Measurements from ENCODE around the gene KLHL33.

KLHL33 gene

DNA sequence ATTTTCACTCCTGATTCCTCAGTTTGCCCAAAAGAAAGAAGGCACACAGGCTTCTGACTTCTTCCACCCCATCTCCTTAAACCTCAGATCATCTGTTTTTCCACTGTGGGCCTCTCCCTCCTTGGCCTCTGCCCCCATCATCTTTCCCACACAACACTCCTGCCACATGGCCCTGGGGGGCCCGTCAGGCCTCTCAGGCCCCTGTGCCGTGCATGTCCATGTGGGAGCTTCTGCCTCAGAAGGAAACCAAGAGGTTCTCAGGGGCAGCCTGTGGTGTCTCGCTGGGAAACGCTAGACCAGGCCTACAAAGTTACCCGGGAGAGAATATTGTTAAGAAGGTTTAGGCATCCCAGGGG, 8.0 kb downstream of the KLHL33 start:
- DNase-seq (ENCODE audit: insufficient read length, low spot score) (no peak), FAIRE-seq (no peak)
- TF ChIP-seq TAF1 (IDR thresholded peaks at IDR 0.05; ENCODE audit: low read depth, low read length): no peak
- no peak for TF ChIP-seq POLR2AphosphoS5 (IDR thresholded peaks at IDR 0.05; ENCODE audit: low read depth, low read length)

DNA sequence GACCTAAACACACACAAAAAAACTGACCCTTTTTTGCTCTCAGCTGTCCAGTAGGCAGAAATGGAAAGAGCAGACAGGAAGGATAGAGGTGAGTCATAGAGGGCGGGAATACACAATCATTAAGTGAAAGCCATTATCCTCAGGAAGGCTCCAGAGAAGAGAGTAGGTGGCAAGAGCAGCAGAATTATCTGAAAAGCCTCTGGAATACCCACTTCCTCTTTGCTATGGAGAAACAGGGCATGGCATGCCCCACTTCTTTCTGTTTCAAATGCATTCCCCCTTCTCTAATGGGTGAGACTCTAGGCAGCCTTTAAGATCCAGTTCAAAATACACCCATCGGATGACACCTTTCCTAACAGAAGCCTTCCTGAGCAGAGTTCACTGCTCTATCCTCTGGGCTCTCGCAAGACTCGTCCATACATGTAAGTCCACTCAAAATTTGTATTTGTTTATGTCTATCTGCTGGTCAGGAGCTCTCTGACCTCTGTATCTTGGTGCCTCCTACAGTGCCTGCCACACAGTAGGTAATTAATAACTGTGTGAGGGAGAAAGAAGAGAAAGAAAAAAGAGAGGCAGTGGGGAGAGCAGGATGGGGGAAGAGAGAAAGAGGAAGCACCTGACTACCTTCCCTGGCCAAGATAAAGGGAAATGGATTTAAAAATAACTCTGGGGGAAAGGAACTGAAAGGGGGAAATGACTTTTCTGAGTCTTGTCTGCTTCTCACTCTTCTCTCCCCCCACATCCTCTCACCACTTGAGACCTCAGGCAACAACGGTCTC, 8.5 kb downstream of the KLHL33 start:
- peak; percentile 58 for DNase-seq (ENCODE audit: insufficient read length, low spot score)
- TF ChIP-seq SPI1 (IDR thresholded peaks at IDR 0.05; ENCODE audit: low read depth, low read length) (peak; percentile 96), PAX5 (IDR thresholded peaks at IDR 0.05; ENCODE audit: insufficient read depth, low read length, severe bottlenecking) (no peak), TAF1 (IDR thresholded peaks at IDR 0.05; ENCODE audit: low read depth, low read length) (no peak), POLR2A (IDR thresholded peaks at IDR 0.05; ENCODE audit: low read depth, low read length) (no peak)
- FAIRE-seq: peak; percentile 94

DNA sequence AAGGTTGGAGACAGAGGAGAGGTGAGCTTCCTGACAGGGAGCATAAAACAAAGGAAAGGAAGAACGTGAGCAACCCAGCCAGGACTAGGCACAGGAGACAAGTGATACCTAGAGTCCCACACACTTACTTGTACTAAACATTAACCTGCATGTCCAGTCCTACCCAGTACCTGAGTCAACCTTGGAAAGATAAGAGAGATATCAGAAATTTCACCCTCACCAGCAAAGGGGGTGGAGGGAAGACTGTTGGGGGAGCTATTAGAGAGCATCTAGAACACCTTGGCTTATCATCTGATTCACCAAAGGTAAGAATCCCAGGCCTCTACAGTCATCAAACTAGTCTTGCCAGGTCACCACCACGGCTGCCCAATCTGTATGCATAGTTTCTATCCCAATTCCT, 11.1 kb downstream of the KLHL33 start:
- FAIRE-seq: no peak
- DNase-seq (ENCODE audit: insufficient read length, low spot score): no peak
- TF ChIP-seq SPI1 (IDR thresholded peaks at IDR 0.05; ENCODE audit: low read depth, low read length) (no peak), POLR2A (IDR thresholded peaks at IDR 0.05; ENCODE audit: low read depth, low read length) (no peak)

DNA sequence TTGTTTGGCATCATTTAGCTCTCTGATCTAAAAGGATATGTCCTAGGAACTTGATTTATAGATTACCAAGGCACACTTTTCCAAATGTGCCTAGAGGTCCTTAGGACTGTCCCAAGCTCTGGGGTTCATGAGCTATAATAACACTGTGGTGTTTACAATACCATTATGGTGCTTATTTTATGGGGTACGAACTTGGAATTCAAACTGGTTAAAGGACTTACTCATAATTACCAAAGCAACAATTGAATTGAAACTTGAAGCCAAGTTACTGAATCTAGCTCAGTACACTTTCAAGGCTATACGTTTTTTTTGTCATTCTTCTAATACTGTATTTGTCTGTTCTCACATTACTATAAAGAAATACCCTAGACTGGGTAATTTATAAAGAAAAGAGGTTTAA, 13.1 kb downstream of the KLHL33 start:
- DNase-seq (ENCODE audit: insufficient read length, low spot score) (no peak), FAIRE-seq (no peak)
- TF ChIP-seq POU2F2 (IDR thresholded peaks at IDR 0.05; ENCODE audit: low read depth, low read length): no peak
- no peak for TF ChIP-seq POLR2A (IDR thresholded peaks at IDR 0.05; ENCODE audit: low read depth, low read length)
- TF ChIP-seq SPI1 (IDR thresholded peaks at IDR 0.05; ENCODE audit: low read depth, low read length): no peak
- TF ChIP-seq PAX5 (IDR thresholded peaks at IDR 0.05; ENCODE audit: insufficient read depth, low read length, severe bottlenecking): no peak

DNA sequence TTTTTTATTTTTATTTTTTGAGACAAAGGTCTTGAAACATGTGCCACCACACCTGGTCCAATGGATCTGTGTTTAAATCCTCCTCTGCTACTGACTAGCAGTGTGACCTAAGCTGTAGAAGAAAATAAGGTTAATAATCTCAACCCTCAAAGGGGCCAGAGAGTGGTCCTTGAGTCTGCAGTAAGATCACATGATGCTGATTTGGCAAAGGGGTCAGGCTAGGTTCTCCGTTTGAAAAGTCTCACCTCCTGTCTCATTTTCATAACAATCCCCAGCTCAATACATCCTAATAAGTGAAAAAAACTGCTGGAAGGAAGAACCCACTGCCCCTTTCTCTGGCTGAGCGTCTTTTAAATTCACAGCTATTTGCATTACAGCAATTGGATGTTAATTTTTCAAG, 14.7 kb downstream of the KLHL33 start:
- no peak for DNase-seq (ENCODE audit: insufficient read length, low spot score)
- no peak for FAIRE-seq
- TF ChIP-seq PAX5 (IDR thresholded peaks at IDR 0.05; ENCODE audit: insufficient read depth, low read length, severe bottlenecking) (no peak), SPI1 (IDR thresholded peaks at IDR 0.05; ENCODE audit: low read depth, low read length) (no peak), POU2F2 (IDR thresholded peaks at IDR 0.05; ENCODE audit: low read depth, low read length) (no peak), POLR2A (IDR thresholded peaks at IDR 0.05; ENCODE audit: low read depth, low read length) (no peak), TAF1 (IDR thresholded peaks at IDR 0.05; ENCODE audit: low read depth, low read length) (no peak), POLR2AphosphoS5 (IDR thresholded peaks at IDR 0.05; ENCODE audit: low read depth, low read length) (no peak)

DNA sequence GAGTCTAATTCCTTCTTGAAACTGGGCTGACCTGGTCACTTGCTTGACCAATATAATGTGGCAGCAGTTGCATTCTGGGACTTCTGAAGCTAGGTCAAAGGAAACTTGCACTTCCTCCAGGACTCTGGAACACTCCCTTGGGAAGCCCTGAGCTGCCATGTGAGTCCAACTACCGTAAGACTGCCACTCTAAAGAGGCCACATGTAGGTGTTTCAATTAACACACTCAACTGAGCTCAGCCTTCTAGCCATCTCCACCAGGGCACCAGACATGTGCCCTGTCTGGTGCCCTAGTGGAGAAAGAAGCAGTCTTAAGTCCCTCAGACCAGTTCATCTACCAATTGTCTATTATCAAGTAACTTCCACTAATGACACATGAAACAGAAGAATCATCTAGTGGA, 16.5 kb downstream of the KLHL33 start:
- FAIRE-seq: no peak
- no peak for TF ChIP-seq POU2F2 (IDR thresholded peaks at IDR 0.05; ENCODE audit: low read depth, low read length)
- no peak for DNase-seq (ENCODE audit: insufficient read length, low spot score)

DNA sequence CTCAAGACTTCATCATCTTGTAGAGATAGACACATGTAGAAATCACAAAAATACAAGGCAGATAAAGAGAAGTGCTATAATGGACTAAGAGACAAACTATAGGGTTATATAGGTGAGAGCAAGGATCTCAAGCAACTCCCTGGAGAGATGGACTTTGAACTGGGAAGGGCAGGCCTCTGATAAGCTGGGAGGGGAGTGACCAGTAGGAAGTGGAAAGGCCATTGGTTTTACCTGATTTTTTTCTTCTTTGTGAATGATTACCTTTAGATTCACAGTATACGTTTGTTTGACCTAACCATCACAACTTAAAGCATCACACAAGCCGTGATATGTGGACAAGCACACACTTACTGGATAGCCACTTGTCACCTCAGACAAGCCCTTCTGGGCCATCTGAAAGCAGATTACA, 17.5 kb downstream of the KLHL33 start:
- no peak for TF ChIP-seq POLR2AphosphoS5 (IDR thresholded peaks at IDR 0.05; ENCODE audit: low read depth, low read length)
- TF ChIP-seq POU2F2 (IDR thresholded peaks at IDR 0.05; ENCODE audit: low read depth, low read length): no peak
- no peak for TF ChIP-seq SPI1 (IDR thresholded peaks at IDR 0.05; ENCODE audit: low read depth, low read length)
- TF ChIP-seq PAX5 (IDR thresholded peaks at IDR 0.05; ENCODE audit: insufficient read depth, low read length, severe bottlenecking): no peak
- no peak for TF ChIP-seq TAF1 (IDR thresholded peaks at IDR 0.05; ENCODE audit: low read depth, low read length)
- TF ChIP-seq POLR2A (IDR thresholded peaks at IDR 0.05; ENCODE audit: low read depth, low read length): no peak
- FAIRE-seq: no peak
- no peak for DNase-seq (ENCODE audit: insufficient read length, low spot score)

DNA sequence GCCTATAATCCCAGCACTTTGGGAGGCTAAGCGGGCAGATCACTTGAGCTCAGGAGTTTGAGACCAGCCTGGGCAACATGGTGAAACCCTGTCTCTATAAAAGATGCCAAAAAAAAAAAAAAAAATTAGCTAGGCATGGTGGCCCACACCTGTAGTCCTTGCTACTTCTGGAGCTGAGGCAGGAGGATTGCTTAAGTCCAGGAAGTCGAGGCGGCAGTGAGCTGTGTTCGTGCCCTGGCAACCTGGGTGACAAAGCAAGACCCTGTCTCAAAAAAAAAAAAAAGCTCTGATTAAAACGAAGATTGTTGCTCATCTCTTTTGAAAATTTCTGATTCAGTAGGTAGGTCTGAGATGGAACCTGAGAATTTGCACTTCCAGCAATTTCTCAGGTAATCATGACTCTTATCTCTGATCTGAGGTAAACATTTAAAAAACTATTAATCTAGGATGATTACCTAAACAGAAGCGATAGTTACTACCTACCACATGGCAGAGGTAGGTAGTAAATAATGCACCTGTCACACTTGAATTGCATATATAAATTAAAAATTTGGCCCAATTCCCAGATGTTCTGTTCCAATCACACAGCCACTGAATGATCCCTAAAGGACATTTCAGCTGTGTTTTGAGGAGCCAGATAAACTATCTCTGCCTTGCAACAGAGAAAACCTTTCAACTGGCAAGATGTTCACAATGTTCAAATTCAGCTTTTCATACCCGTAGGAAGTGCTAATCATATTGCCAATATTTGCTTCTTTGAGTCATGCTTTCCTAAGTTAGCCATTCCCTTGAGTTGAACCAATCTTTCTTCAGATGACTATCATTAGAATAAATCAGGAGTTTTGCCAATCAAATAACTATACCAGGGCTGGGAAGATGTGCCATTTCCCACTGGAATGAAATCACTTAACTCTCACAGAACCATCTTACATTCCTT, 18.4 kb downstream of the KLHL33 start:
- TF ChIP-seq TAF1 (IDR thresholded peaks at IDR 0.05; ENCODE audit: low read depth, low read length) (no peak), POU2F2 (IDR thresholded peaks at IDR 0.05; ENCODE audit: low read depth, low read length) (no peak), PAX5 (IDR thresholded peaks at IDR 0.05; ENCODE audit: insufficient read depth, low read length, severe bottlenecking) (no peak), POLR2AphosphoS5 (IDR thresholded peaks at IDR 0.05; ENCODE audit: low read depth, low read length) (no peak), SPI1 (IDR thresholded peaks at IDR 0.05; ENCODE audit: low read depth, low read length) (no peak), POLR2A (IDR thresholded peaks at IDR 0.05; ENCODE audit: low read depth, low read length) (no peak)
- FAIRE-seq: no peak
- no peak for DNase-seq (ENCODE audit: insufficient read length, low spot score)

DNA sequence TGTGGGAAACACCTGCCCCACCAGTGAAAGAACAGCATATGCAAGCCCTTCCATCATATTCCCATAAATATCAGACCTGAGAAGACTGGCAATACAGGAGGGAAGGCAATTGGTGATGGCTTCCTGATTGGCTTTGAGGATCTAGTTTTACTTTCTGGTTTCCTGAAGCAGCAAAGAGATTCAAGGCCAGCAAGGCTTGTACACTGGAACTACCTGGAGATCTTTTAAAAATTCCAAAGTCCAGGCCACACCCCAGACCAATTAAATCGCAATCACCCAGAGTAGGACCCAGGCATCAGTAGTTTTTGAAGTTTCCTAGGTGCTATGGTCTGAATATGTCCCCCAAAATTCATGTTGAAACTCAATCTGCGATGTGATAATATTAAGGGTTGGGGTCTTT, 19.7 kb downstream of the KLHL33 start:
- no peak for DNase-seq (ENCODE audit: insufficient read length, low spot score)
- TF ChIP-seq TAF1 (IDR thresholded peaks at IDR 0.05; ENCODE audit: low read depth, low read length) (no peak), POLR2AphosphoS5 (IDR thresholded peaks at IDR 0.05; ENCODE audit: low read depth, low read length) (no peak), SPI1 (IDR thresholded peaks at IDR 0.05; ENCODE audit: low read depth, low read length) (no peak), POU2F2 (IDR thresholded peaks at IDR 0.05; ENCODE audit: low read depth, low read length) (no peak), PAX5 (IDR thresholded peaks at IDR 0.05; ENCODE audit: insufficient read depth, low read length, severe bottlenecking) (no peak), POLR2A (IDR thresholded peaks at IDR 0.05; ENCODE audit: low read depth, low read length) (no peak)
- no peak for FAIRE-seq

DNA sequence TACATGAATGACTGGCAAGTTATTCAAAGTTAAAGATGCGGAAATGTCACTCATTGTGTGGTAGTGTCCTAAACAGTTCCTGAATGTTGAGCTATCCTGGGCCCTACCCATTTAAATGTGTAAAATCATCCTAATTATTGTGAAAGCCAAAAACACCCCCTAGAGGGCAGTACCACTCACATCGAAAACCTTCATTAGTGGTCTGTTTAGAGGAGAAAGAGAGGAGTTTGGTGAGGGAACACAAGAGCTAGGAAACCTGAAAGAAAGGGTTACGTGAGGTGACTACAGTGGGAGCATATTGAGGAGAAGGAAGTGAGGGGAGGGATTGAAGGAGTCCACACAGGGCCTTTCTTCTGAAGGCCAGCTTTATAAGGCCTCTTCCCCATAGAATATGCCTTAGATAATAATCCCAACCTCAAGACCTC, 20.2 kb downstream of the KLHL33 start:
- FAIRE-seq (peak; percentile 75), DNase-seq (ENCODE audit: insufficient read length, low spot score) (no peak)

More for the DNA sequence above, 20.2 kb downstream of the KLHL33 start:
- TF ChIP-seq POLR2A (IDR thresholded peaks at IDR 0.05; ENCODE audit: low read depth, low read length): no peak
- TF ChIP-seq PAX5 (IDR thresholded peaks at IDR 0.05; ENCODE audit: insufficient read depth, low read length, severe bottlenecking): no peak
- TF ChIP-seq TAF1 (IDR thresholded peaks at IDR 0.05; ENCODE audit: low read depth, low read length): no peak
- no peak for TF ChIP-seq SPI1 (IDR thresholded peaks at IDR 0.05; ENCODE audit: low read depth, low read length)
- no peak for TF ChIP-seq POU2F2 (IDR thresholded peaks at IDR 0.05; ENCODE audit: low read depth, low read length)
- no peak for TF ChIP-seq POLR2AphosphoS5 (IDR thresholded peaks at IDR 0.05; ENCODE audit: low read depth, low read length)

Measured in GM12891 (cell line).